LNCaP clone FGC (cell line): ENCODE measurements around the gene ZNF397.

ENCODE experiments used
- DNase-seq: peaks from one replicate; pipeline ENCODE4 v3.0.0-alpha.2; 2011; ENCODE audit warnings: low read depth
- H3K4me3 ChIP-seq: 2 replicates; pipeline ENCODE4 v1.5.1; 2011; ENCODE audit warnings: mild to moderate bottlenecking, low read depth, low read length, control low read depth
- TF ChIP-seq, protein P1 (sequence below): IDR thresholded peaks from 2 replicates; pipeline ENCODE4 v1.5.1; 2012; ENCODE audit warnings: mild to moderate bottlenecking; ENCODE audit not compliant: control insufficient read depth, insufficient read depth; ENCODE audit errors: extremely low read depth

The ZNF397 gene

GRCh38 chr18:35231052-35231451 lies 9.8 kb upstream of the ZNF397 start:
- H3K4me3 ChIP-seq: no peak overlapping the region
- TF ChIP-seq, protein P1, sequence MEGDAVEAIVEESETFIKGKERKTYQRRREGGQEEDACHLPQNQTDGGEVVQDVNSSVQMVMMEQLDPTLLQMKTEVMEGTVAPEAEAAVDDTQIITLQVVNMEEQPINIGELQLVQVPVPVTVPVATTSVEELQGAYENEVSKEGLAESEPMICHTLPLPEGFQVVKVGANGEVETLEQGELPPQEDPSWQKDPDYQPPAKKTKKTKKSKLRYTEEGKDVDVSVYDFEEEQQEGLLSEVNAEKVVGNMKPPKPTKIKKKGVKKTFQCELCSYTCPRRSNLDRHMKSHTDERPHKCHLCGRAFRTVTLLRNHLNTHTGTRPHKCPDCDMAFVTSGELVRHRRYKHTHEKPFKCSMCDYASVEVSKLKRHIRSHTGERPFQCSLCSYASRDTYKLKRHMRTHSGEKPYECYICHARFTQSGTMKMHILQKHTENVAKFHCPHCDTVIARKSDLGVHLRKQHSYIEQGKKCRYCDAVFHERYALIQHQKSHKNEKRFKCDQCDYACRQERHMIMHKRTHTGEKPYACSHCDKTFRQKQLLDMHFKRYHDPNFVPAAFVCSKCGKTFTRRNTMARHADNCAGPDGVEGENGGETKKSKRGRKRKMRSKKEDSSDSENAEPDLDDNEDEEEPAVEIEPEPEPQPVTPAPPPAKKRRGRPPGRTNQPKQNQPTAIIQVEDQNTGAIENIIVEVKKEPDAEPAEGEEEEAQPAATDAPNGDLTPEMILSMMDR: peak; percentile 91
- DNase-seq: peak; percentile 71

DNA sequence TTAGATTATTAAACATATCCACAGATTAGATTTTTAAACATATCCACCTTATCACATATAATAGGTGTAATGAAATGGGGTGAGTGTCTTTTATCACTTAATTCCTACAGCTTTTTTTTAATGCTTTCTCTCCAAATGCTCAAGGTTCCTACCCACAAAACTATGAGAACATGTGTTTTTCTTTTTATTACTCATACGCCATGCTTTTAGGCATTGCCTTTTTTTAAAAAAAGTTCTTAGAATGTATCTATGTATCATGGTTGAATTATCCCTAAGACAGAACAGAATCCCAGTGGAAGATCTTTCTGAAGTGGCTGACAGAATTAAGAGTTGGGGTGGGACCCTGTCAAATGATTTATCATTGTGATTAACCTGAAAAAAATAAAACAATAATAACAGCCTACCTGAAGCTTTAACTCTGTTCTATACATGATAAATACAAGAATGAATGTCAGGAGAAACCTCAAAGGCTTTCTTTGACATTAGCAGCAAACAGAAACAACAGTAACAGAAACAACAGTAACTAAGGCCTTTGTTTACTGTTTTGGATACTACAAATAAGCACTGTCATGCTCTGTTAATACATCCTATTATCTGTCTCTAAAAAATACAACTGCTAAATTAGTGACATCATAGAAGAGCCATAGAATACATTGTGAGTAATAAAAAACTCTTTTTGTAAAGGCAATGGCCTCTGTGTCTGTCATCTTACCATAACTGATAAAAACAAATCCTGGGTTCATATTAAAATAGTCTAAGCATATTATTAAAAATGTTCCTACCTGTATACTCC lies 4.1 kb upstream of the ZNF397 start:
- no peak overlapping the region for H3K4me3 ChIP-seq
- TF ChIP-seq, protein P1: no peak
- no peak for DNase-seq

GRCh38 chr18:35239314-35239713 lies 1.5 kb upstream of the ZNF397 start:
- TF ChIP-seq, protein P1: no peak
- no peak overlapping the region for H3K4me3 ChIP-seq
- no peak for DNase-seq

DNA sequence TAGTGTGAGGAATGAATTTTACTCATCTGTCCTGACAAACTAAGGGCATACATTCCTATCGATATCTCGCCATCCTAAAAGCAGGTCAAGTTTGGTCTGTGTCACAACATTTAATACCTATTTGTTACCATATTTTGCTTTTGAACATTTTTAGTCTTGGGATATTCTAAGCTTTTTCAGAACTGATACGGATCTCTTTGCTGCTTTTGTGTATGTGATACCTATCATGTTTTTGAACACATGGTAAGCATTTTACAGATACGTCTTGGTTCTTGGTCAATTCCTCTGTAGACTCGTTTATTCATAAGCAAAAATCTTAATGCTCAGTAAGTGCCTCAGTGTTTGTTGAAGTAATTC lies 592 bp downstream of the ZNF397 start:
- TF ChIP-seq, protein P1: no peak
- no peak for DNase-seq
- peak overlapping the region; percentile 75 for H3K4me3 ChIP-seq

DNA sequence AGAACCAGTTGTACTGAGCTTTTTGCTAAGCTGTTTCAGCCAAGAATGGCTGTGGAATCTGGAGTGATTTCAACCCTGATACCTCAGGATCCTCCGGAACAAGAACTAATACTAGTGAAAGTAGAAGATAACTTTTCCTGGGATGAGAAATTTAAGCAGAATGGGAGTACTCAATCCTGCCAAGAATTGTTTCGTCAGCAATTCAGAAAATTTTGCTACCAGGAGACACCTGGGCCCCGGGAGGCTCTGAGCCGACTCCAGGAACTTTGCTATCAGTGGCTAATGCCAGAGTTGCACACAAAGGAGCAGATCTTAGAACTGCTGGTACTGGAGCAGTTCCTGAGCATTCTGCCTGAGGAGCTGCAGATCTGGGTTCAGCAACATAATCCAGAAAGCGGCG lies 1.6 kb downstream of the ZNF397 start:
- TF ChIP-seq, protein P1: no peak
- peak overlapping the region; percentile 75 for H3K4me3 ChIP-seq
- DNase-seq: no peak

DNA sequence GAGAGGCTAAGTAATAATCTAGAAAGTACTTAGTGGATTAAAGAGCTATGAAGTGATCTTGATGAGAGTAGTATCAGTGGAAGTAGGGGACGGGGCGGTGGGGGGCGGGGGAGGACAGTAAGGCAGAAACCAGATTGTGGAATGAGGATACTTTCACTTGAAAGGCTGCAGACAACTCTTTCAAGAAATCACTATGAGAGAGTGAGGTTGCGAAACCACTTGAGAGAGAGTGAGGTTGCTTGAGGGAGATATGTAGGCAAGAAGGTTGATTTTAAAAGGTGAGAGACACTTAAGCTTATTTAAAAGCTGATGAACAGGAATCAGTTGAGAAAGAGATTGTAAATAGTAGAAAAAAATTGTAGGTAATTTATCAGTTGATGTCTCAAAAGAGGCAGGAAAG lies 3.8 kb downstream of the ZNF397 start:
- H3K4me3 ChIP-seq: no peak overlapping the region
- TF ChIP-seq, protein P1: no peak

More for the DNA sequence above, 3.8 kb downstream of the ZNF397 start:
- DNase-seq: no peak
